Ishikawa (cell line): ENCODE data around the gene CRB1.

Experiments used
- CEBPB ChIP-seq: IDR thresholded peaks from 2 replicates; pipeline ENCODE4 v1.6.1; 2012
- EGR1 ChIP-seq: IDR thresholded peaks from 2 replicates; pipeline ENCODE4 v1.6.1; 2012
- EP300 ChIP-seq: IDR thresholded peaks from 2 replicates; pipeline ENCODE4 v1.6.1; 2012; ENCODE audit warnings: borderline replicate concordance
- NFIC ChIP-seq: IDR thresholded peaks from 2 replicates; pipeline ENCODE4 v1.6.1; 2012
- RAD21 ChIP-seq: IDR thresholded peaks from 2 replicates; pipeline ENCODE4 v1.6.1; 2012; ENCODE audit warnings: low read depth
- TCF12 ChIP-seq: IDR thresholded peaks from 2 replicates; pipeline ENCODE4 v1.6.1; 2012; ENCODE audit warnings: low read depth
- TEAD4 ChIP-seq: IDR thresholded peaks from 2 replicates; pipeline ENCODE4 v1.6.1; 2012
- YY1 ChIP-seq: IDR thresholded peaks from 2 replicates; pipeline ENCODE4 v1.6.1; 2012; ENCODE audit warnings: low read depth
- ZBTB7A ChIP-seq: IDR thresholded peaks from 2 replicates; pipeline ENCODE4 v1.6.1; 2012; ENCODE audit warnings: low read depth
- TF ChIP-seq, protein P1 (sequence below): IDR thresholded peaks from 2 replicates; pipeline ENCODE4 v1.6.1; 2012; ENCODE audit warnings: low read depth, mild to moderate bottlenecking
- TF ChIP-seq, protein P2 (sequence below): IDR thresholded peaks from 2 replicates; pipeline ENCODE4 v1.6.1; 2012
- TF ChIP-seq, protein P3 (sequence below): IDR thresholded peaks from 2 replicates; pipeline ENCODE4 v1.6.1; 2012

DNA sequence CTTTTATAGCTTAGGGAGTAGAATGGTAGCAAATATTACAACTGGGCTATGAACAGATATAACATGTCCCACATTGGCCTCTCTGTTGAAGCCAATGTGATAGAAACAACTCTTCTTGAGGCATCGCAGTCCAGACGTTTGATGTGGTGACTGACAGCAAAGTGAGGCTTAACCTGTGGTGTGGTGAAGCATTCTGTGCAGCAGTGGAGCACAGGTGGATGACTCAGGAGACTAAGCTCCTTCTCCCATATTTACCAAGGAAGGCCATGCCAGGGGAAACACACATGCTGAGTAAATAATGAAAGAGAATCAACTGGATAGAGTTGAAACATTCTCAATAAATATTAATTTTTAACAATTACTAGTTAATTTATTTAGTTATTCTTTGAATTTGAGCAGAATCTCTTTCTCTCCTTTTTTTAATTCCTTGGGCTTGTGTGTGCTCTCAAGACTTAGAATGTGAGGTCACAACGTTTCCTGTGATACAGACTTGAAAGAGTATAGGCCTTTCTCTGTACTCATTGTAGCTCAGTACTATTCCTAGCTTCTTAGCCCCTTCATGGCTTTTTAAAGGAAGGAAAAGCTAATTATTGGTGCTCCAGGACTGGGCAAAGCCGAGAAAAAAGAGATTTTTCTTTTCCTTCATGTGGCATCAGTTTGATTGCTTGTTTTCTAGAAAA, 17.6 kb downstream of the CRB1 start:
- TF ChIP-seq, protein P1, sequence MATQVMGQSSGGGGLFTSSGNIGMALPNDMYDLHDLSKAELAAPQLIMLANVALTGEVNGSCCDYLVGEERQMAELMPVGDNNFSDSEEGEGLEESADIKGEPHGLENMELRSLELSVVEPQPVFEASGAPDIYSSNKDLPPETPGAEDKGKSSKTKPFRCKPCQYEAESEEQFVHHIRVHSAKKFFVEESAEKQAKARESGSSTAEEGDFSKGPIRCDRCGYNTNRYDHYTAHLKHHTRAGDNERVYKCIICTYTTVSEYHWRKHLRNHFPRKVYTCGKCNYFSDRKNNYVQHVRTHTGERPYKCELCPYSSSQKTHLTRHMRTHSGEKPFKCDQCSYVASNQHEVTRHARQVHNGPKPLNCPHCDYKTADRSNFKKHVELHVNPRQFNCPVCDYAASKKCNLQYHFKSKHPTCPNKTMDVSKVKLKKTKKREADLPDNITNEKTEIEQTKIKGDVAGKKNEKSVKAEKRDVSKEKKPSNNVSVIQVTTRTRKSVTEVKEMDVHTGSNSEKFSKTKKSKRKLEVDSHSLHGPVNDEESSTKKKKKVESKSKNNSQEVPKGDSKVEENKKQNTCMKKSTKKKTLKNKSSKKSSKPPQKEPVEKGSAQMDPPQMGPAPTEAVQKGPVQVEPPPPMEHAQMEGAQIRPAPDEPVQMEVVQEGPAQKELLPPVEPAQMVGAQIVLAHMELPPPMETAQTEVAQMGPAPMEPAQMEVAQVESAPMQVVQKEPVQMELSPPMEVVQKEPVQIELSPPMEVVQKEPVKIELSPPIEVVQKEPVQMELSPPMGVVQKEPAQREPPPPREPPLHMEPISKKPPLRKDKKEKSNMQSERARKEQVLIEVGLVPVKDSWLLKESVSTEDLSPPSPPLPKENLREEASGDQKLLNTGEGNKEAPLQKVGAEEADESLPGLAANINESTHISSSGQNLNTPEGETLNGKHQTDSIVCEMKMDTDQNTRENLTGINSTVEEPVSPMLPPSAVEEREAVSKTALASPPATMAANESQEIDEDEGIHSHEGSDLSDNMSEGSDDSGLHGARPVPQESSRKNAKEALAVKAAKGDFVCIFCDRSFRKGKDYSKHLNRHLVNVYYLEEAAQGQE = no peak
- TF ChIP-seq EP300 (no peak), EGR1 (no peak), NFIC (no peak), CEBPB (no peak), YY1 (no peak), ZBTB7A (no peak), RAD21 (no peak), TCF12 (no peak), TEAD4 (no peak)
- TF ChIP-seq, protein P2, sequence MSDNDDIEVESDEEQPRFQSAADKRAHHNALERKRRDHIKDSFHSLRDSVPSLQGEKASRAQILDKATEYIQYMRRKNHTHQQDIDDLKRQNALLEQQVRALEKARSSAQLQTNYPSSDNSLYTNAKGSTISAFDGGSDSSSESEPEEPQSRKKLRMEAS = no peak
- TF ChIP-seq, protein P3, sequence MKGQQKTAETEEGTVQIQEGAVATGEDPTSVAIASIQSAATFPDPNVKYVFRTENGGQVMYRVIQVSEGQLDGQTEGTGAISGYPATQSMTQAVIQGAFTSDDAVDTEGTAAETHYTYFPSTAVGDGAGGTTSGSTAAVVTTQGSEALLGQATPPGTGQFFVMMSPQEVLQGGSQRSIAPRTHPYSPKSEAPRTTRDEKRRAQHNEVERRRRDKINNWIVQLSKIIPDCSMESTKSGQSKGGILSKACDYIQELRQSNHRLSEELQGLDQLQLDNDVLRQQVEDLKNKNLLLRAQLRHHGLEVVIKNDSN = no peak
